Right lobe of liver (tissue), 6 donors: ENCODE data around the gene RASIP1. TPM values are rescaled to one million over a fixed set of nuclear protein-coding genes. Genes with fewer than 3 reads are reported as not detected.

ENCODE experiments used
- ATAC-seq, 4 donors: fragments of 200-7000 bp; cut with Tn5 transposase; one replicate each; pipeline ENCODE4 v1.9.1; 2020; ENCODE audit warnings: mild to moderate bottlenecking in 4 of 4, moderate library complexity in 4 of 4
- DNase-seq, 3 donors: peaks; one replicate each; pipeline ENCODE4 v3.0.0-alpha.2; 2020
- H3K27ac ChIP-seq, 3 donors: fragments of 200-600 bp; one replicate each; pipeline ENCODE4 v1.8.0; 2022
- H3K27me3 ChIP-seq, 2 donors: fragments of 200-600 bp; one replicate each; pipeline ENCODE4 v1.8.0; 2022
- H3K36me3 ChIP-seq, 4 donors: fragments of 200-600 bp; sonication (generic) in 1 of 4; one replicate each; pipeline versions ENCODE4 v1.5.1 to v1.8.0; 2017 to 2022; ENCODE audit warnings: control low read depth in 1 of 4
- H3K4me1 ChIP-seq, 4 donors: fragments of 200-600 bp; sonication (generic) in 1 of 4; one replicate each; pipeline versions ENCODE4 v1.5.1 to v1.8.0; 2017 to 2022; ENCODE audit warnings: control low read depth in 1 of 4
- H3K4me3 ChIP-seq, 3 donors: fragments of 200-600 bp; one replicate each; pipeline ENCODE4 v1.8.0; 2022
- H3K9me3 ChIP-seq, 4 donors: fragments of 200-600 bp; sonication (generic) in 1 of 4; one replicate each; pipeline versions ENCODE4 v1.5.1 to v1.8.0; 2017 to 2022; ENCODE audit warnings: control low read depth in 1 of 4
- CTCF ChIP-seq, 4 donors: fragments of 200-600 bp in 3 of 4; fragments of 450-650 bp in 1 of 4; IDR thresholded peaks; one replicate each; pipeline versions ENCODE4 v1.5.1 to v1.8.0; 2016 to 2022; ENCODE audit warnings: antibody characterized with exemption in 4 of 4, mild to moderate bottlenecking in 2 of 4
- POLR2A ChIP-seq: fragments of 450-650 bp; IDR thresholded peaks from one replicate; pipeline ENCODE4 v1.6.1; 2017; ENCODE audit warnings: antibody characterized with exemption, mild to moderate bottlenecking
- WGBS: methylation state at CpG from one replicate; pipeline ENCODE4 v1.1.6; 2018; ENCODE audit warnings: low coverage, low lambda C conversion rate; ENCODE audit not compliant: insufficient coverage; ENCODE audit errors: missing lambda C conversion rate; 5-methylcytosine and 5-hydroxymethylcytosine counted together
- intact Hi-C, 2 donors: fragments of 100-400 bp; cut with DNase I; formaldehyde crosslinking; loops; one replicate each; pipeline versions ENCODE4 v1.11.2 to v1.14.1; 2022
- total RNA-seq, 6 experiments: library from RNA; depleted of rRNA in 2 of 6; stranded (reverse); fragments of >200 nt in 2 of 6; fragmentation: NEBNext Ultra II Directional in 3 of 6; extraction: Animal tissue kit (Norgen Biotek cat#: 25700) in 3 of 6; gene quantifications; one replicate each; pipeline versions ENCODE4 v1.1.0 to v1.2.4, GENCODE V29; 2016 to 2023
- donor health status: DM: no; HTN: yes; CAD: no.
- donor health status: DM: no; HTN: no; CAD: no.
- donor health status: DM: no; HTN: no; CAD: no.
- donor health status: DM: no; HTN: yes; CAD: no.
- donor health status: DM: no; HTN: yes; CAD: no.

RASIP1 gene
- total RNA-seq, 6 experiments from 2014 or later = 2.7 to 6.7 (median 4.9) TPM

- ATAC-seq (peak; percentile 75 to 84 (median 79)), DNase-seq (peak in 2 of 3 donors; percentile 69 to 76)
- Histone ChIP-seq H3K4me1 (no peaks in the 10 kb centered on the region), H3K27ac (peak within 1 kb of the TSS in 2 of 3 donors; percentile 51 to 56), H3K4me3 (peak within 1 kb of the TSS; percentile 15 to 31 (median 17)), H3K36me3 (no peaks in the 10 kb centered on the region), H3K9me3 (no peaks in the 10 kb centered on the region), H3K27me3 (no peaks in the 10 kb centered on the region)
- WGBS = 10% methylated on average over 24 of the region's 31 CpGs
- intact Hi-C loops = no loop called here
- TF ChIP-seq POLR2A (no peak), CTCF (IDR thresholded peaks at IDR 0.05) (no peak)
Observed at GRCh38 chr19:48746738-48747575, 6.5 kb upstream of the RASIP1 start, which contains the start of gene IZUMO1. Gene IZUMO1 (minus strand): TSS chr19:48746909. CDS start chr19:48745859, 1,050 bp downstream.

GRCh38 chr19:48746110-48746509 is 5.7 kb upstream of the RASIP1 start:
- peak overlapping the region in 1 of 3 donors; percentile 51 for H3K27ac ChIP-seq

GRCh38 chr19:48745208-48745995 is 5.0 kb upstream of the RASIP1 start:
- Histone ChIP-seq H3K27ac (no peak overlapping the region), H3K9me3 (no peaks in the 10 kb centered on the region), H3K27me3 (no peaks in the 10 kb centered on the region), H3K4me1 (no peaks in the 10 kb centered on the region), H3K4me3 (no peak overlapping the region), H3K36me3 (no peaks in the 10 kb centered on the region)
- intact Hi-C loops = no loop called here
- TF ChIP-seq CTCF (IDR thresholded peaks at IDR 0.05) (no peak), POLR2A (no peak)
- no peak for DNase-seq
- WGBS = 24% methylated on average over 31 of the region's 33 CpGs
- ATAC-seq = peak; percentile 45 to 68 (median 58)

More at GRCh38 chr19:48746110-48746509, 5.7 kb upstream of the RASIP1 start:
- H3K4me3 ChIP-seq = no peak overlapping the region
- WGBS = 79% methylated on average over 5 of the region's 8 CpGs
- no peaks in the 10 kb centered on the region for H3K27me3 ChIP-seq
- ATAC-seq (no peak), DNase-seq (no peak)
- no peaks in the 10 kb centered on the region for H3K9me3 ChIP-seq
- intact Hi-C loops = no loop called here
- H3K36me3 ChIP-seq = no peaks in the 10 kb centered on the region
- no peaks in the 10 kb centered on the region for H3K4me1 ChIP-seq
- TF ChIP-seq CTCF (IDR thresholded peaks at IDR 0.05) (no peak), POLR2A (no peak)

GRCh38 chr19:48742096-48742495 is 1.7 kb upstream of the RASIP1 start:
- intact Hi-C loops = no loop called here
- H3K4me1 ChIP-seq = peaks cover 0 to 5% (median 0%) of the 10 kb centered on the region in 4 donors
- peak overlapping the region in 1 of 3 donors; percentile 6 for H3K27ac ChIP-seq
- H3K4me3 ChIP-seq = no peak overlapping the region
- no peaks in the 10 kb centered on the region for H3K9me3 ChIP-seq
- no peak for DNase-seq
- no peak for ATAC-seq
- TF ChIP-seq POLR2A (no peak), CTCF (IDR thresholded peaks at IDR 0.05) (no peak)
- no peaks in the 10 kb centered on the region for H3K27me3 ChIP-seq
- 100% methylated on average over 4 of the region's 11 CpGs for WGBS
- H3K36me3 ChIP-seq = no peaks in the 10 kb centered on the region
